ENCODE data around the gene MRPS18B. TPM values are rescaled to one million over a fixed set of nuclear protein-coding genes. Genes with fewer than 3 reads are reported as not detected.

Gene MRPS18B
- total and polyA plus RNA-seq, 2 of the 13 experiments (the other 11 are each of a cell fraction or from before 2014, with no cell fraction given) = 125 to 131 TPM

GRCh38 chr6:30578051-30578450 is 39.6 kb upstream of the MRPS18B start:
- Histone ChIP-seq H3K4me1 (ENCODE audit: insufficient read depth, low read length) (peaks cover 20% of the 10 kb centered on the region), H3K27ac (ENCODE audit: extremely low read length, insufficient read depth, low read length) (no peak overlapping the region), H4K20me1 (ENCODE audit: insufficient read depth, low read length) (peaks cover 6% of the 10 kb centered on the region; the same call in 1 of the 2 replicates), H3K4me2 (ENCODE audit: low read depth, low read length) (no peak overlapping the region), H3K9me3 (ENCODE audit: low read length) (no peaks in the 10 kb centered on the region), H3K79me2 (ENCODE audit: insufficient read depth, low read length) (peaks cover 34% of the 10 kb centered on the region), H3K27me3 (ENCODE audit: control insufficient read depth in 1 of 2, insufficient read depth in 2 of 2, low read length in 2 of 2) (no peaks in the 10 kb centered on the region), H3K36me3 (replicated peaks in 1 of 2; ENCODE audit: control insufficient read depth in 1 of 2, insufficient read depth in 2 of 2, low read length in 2 of 2) (peaks cover 46 to 64% of the 10 kb centered on the region in 2 experiments), H3K9ac (ENCODE audit: insufficient read depth, low read depth, low read length) (no peak overlapping the region), H3K4me3 (replicated peaks in 1 of 3; ENCODE audit: insufficient read depth in 1 of 3, low read depth in 2 of 3, low read length in 3 of 3) (no peak overlapping the region), H2AFZ (ENCODE audit: low read length) (no peak overlapping the region)
- FAIRE-seq (no peak), ATAC-seq (no peak), DNase-seq (ENCODE audit: low spot score) (no peak)
- no peak for TF ChIP-seq ZNF75D (CRISPR knock-in tag; IDR thresholded peaks at IDR 0.05; ENCODE audit: borderline replicate concordance)
- POLR2A ChIA-PET = no interaction called here
- no TSS peak for BruUV-seq (replicated peaks)
- intact Hi-C loops (cut with micrococcal nuclease; ENCODE audit: unreplicated experiment) (no loop called here), in situ Hi-C loops (cut with HindIII; ENCODE audit: extremely low pct_ligation_motif_present, low pct_unique_long_range_greater_than_20kb) (no loop called here)
- WGBS (ENCODE audit: low lambda C conversion rate) = 97% methylated on average over 8 of the region's 8 CpGs
- CTCF ChIA-PET (ENCODE audit: low intra/inter-chr PET ratio, low total read pairs) = no interaction called here

- CTCF ChIA-PET (ENCODE audit: low intra/inter-chr PET ratio, low total read pairs) = no interaction called here
Measured at GRCh38 chr6:30583921-30584320, 33.7 kb upstream of the MRPS18B start.

More at GRCh38 chr6:30583921-30584320, 33.7 kb upstream of the MRPS18B start:
- DNase-seq (ENCODE audit: low spot score) (no peak), ATAC-seq (no peak; the same call in 2 of the 3 replicates), FAIRE-seq (no peak)
- no peak overlapping the region for H3K27ac ChIP-seq (ENCODE audit: extremely low read length, insufficient read depth, low read length)
- BruUV-seq (replicated peaks) = no TSS peak
- no peaks in the 10 kb centered on the region for H3K4me1 ChIP-seq (ENCODE audit: insufficient read depth, low read length)
- H3K36me3 ChIP-seq (replicated peaks in 1 of 2; ENCODE audit: control insufficient read depth in 1 of 2, insufficient read depth in 2 of 2, low read length in 2 of 2) = peaks cover 54 to 85% of the 10 kb centered on the region in 2 experiments
- intact Hi-C loops (cut with micrococcal nuclease; ENCODE audit: unreplicated experiment) = no loop called here
- H4K20me1 ChIP-seq (ENCODE audit: insufficient read depth, low read length) = no peaks in the 10 kb centered on the region
- in situ Hi-C loops (cut with HindIII; ENCODE audit: extremely low pct_ligation_motif_present, low pct_unique_long_range_greater_than_20kb) = no loop called here
- no peak overlapping the region for H3K9ac ChIP-seq (ENCODE audit: insufficient read depth, low read depth, low read length)
- H3K27me3 ChIP-seq (ENCODE audit: control insufficient read depth in 1 of 2, insufficient read depth in 2 of 2, low read length in 2 of 2) = no peaks in the 10 kb centered on the region
- H3K4me3 ChIP-seq (replicated peaks in 1 of 3; ENCODE audit: insufficient read depth in 1 of 3, low read depth in 2 of 3, low read length in 3 of 3) = no peak overlapping the region
- H3K4me2 ChIP-seq (ENCODE audit: low read depth, low read length) = no peak overlapping the region
- H3K9me3 ChIP-seq (ENCODE audit: low read length) = no peaks in the 10 kb centered on the region
- POLR2A ChIA-PET = interaction anchor here (0.8 to 2.1 kb wide), 3 partner anchors 13 to 29 kb away, joined by 3 to 6 read pairs (median 4); partner anchors contain the start of gene ABCF1
- no peak for TF ChIP-seq ZSCAN29 (CRISPR knock-in tag; conservative IDR thresholded peaks at IDR 0.05)
- peak; percentile 38; the same call in 1 of the 2 replicates for TF ChIP-seq POLR2G (IDR thresholded peaks at IDR 0.05; ENCODE audit: low read depth, low read length)
- H2AFZ ChIP-seq (ENCODE audit: low read length) = no peak overlapping the region
- 97% methylated on average over 5 of the region's 5 CpGs for WGBS (ENCODE audit: low lambda C conversion rate)
- no peaks in the 10 kb centered on the region for H3K79me2 ChIP-seq (ENCODE audit: insufficient read depth, low read length)

All from HepG2 (cell line).